Parathyroid adenoma (tissue), 2 donors: ENCODE measurements around the gene UACA.

Experiments used
- H2AFZ ChIP-seq: fragments of 300-600 bp; sonication (generic); one replicate; pipeline ENCODE4 v1.7.0; 2017; ENCODE audit warnings: antibody characterized with exemption, mild to moderate bottlenecking
- H3K27ac ChIP-seq: fragments of 300-600 bp; sonication (generic); one replicate; pipeline ENCODE4 v1.7.0; 2017
- H3K27me3 ChIP-seq: fragments of 300-600 bp; sonication (generic); one replicate; pipeline ENCODE4 v1.7.0; 2017; ENCODE audit warnings: low read length; ENCODE audit not compliant: control insufficient read depth, insufficient read depth
- H3K36me3 ChIP-seq: fragments of 300-600 bp; sonication (generic); one replicate; pipeline ENCODE4 v1.7.0; 2017; ENCODE audit warnings: low read length; ENCODE audit not compliant: control insufficient read depth, insufficient read depth
- H3K4me1 ChIP-seq: fragments of 300-600 bp; sonication (generic); one replicate; pipeline ENCODE4 v1.7.0; 2017; ENCODE audit warnings: control low read depth
- H3K4me2 ChIP-seq: fragments of 300-600 bp; sonication (generic); one replicate; pipeline ENCODE4 v1.7.0; 2017; ENCODE audit warnings: low read length
- H3K4me3 ChIP-seq: fragments of 300-600 bp; sonication (generic); one replicate; pipeline ENCODE4 v1.7.0; 2017; ENCODE audit warnings: low read depth, low read length
- H3K79me2 ChIP-seq: fragments of 300-600 bp; sonication (generic); one replicate; pipeline ENCODE4 v1.7.0; 2017; ENCODE audit warnings: control low read depth
- H3K9ac ChIP-seq: fragments of 300-600 bp; sonication (generic); one replicate; pipeline ENCODE4 v1.7.0; 2017; ENCODE audit warnings: mild to moderate bottlenecking
- H3K9me3 ChIP-seq: fragments of 300-600 bp; sonication (generic); one replicate; pipeline ENCODE4 v1.7.0; 2017; ENCODE audit warnings: low read length; ENCODE audit not compliant: control insufficient read depth
- CTCF ChIP-seq: fragments of 300-600 bp; sonication (generic); IDR thresholded peaks from one replicate; pipeline ENCODE4 v1.7.0; 2017; ENCODE audit warnings: antibody characterized with exemption, mild to moderate bottlenecking
- donor health status: primary hyperparathyroidism.

The UACA gene

GRCh38 chr15:70792171-70792573, 28.8 kb upstream of the UACA start:
- no peaks in the 10 kb centered on the region for H3K79me2 ChIP-seq
- H2AFZ ChIP-seq = no peak overlapping the region
- H3K27ac ChIP-seq = no peak overlapping the region
- no peaks in the 10 kb centered on the region for H3K9me3 ChIP-seq
- no peak overlapping the region for H3K9ac ChIP-seq
- H3K4me3 ChIP-seq = no peak overlapping the region
- TF ChIP-seq CTCF = no peak
- H3K36me3 ChIP-seq = no peaks in the 10 kb centered on the region
- no peaks in the 10 kb centered on the region for H3K27me3 ChIP-seq
- no peaks in the 10 kb centered on the region for H3K4me1 ChIP-seq
- no peak overlapping the region for H3K4me2 ChIP-seq

- no peaks in the 10 kb centered on the region for H3K4me1 ChIP-seq
- H3K79me2 ChIP-seq = no peaks in the 10 kb centered on the region
- H2AFZ ChIP-seq = no peak overlapping the region
- no peak for TF ChIP-seq CTCF
- H3K36me3 ChIP-seq = no peaks in the 10 kb centered on the region
- H3K9me3 ChIP-seq = no peaks in the 10 kb centered on the region
- H3K4me3 ChIP-seq = no peak overlapping the region
- no peak overlapping the region for H3K9ac ChIP-seq
- H3K27ac ChIP-seq = no peak overlapping the region
- no peak overlapping the region for H3K4me2 ChIP-seq
- no peaks in the 10 kb centered on the region for H3K27me3 ChIP-seq
Measured at GRCh38 chr15:70791259-70791658, 27.9 kb upstream of the UACA start.

- TF ChIP-seq CTCF = no peak
- no peaks in the 10 kb centered on the region for H3K27me3 ChIP-seq
- H3K79me2 ChIP-seq = no peaks in the 10 kb centered on the region
Measured at GRCh38 chr15:70789213-70789612, 25.9 kb upstream of the UACA start.

GRCh38 chr15:70788114-70789049, 25.0 kb upstream of the UACA start:
- H3K36me3 ChIP-seq = no peaks in the 10 kb centered on the region
- no peak overlapping the region for H3K9ac ChIP-seq
- H3K79me2 ChIP-seq = no peaks in the 10 kb centered on the region
- no peaks in the 10 kb centered on the region for H3K9me3 ChIP-seq
- no peak overlapping the region for H3K4me3 ChIP-seq
- H2AFZ ChIP-seq = no peak overlapping the region
- H3K27me3 ChIP-seq = no peaks in the 10 kb centered on the region
- TF ChIP-seq CTCF = no peak
- no peak overlapping the region for H3K27ac ChIP-seq
- H3K4me2 ChIP-seq = no peak overlapping the region
- no peaks in the 10 kb centered on the region for H3K4me1 ChIP-seq

More at GRCh38 chr15:70789213-70789612, 25.9 kb upstream of the UACA start:
- Histone ChIP-seq H2AFZ (no peak overlapping the region), H3K4me1 (no peaks in the 10 kb centered on the region), H3K36me3 (no peaks in the 10 kb centered on the region), H3K27ac (no peak overlapping the region), H3K9me3 (no peaks in the 10 kb centered on the region), H3K4me3 (no peak overlapping the region), H3K9ac (no peak overlapping the region), H3K4me2 (no peak overlapping the region)

GRCh38 chr15:70786996-70787395, 23.6 kb upstream of the UACA start:
- no peak overlapping the region for H3K9ac ChIP-seq
- no peak for TF ChIP-seq CTCF
- no peaks in the 10 kb centered on the region for H3K79me2 ChIP-seq
- H3K27ac ChIP-seq = no peak overlapping the region
- H3K9me3 ChIP-seq = no peaks in the 10 kb centered on the region
- no peak overlapping the region for H2AFZ ChIP-seq
- H3K4me2 ChIP-seq = no peak overlapping the region
- H3K4me3 ChIP-seq = no peak overlapping the region
- no peaks in the 10 kb centered on the region for H3K27me3 ChIP-seq
- no peaks in the 10 kb centered on the region for H3K4me1 ChIP-seq
- no peaks in the 10 kb centered on the region for H3K36me3 ChIP-seq
